ENCODE results near the gene TMEM134.

DNA sequence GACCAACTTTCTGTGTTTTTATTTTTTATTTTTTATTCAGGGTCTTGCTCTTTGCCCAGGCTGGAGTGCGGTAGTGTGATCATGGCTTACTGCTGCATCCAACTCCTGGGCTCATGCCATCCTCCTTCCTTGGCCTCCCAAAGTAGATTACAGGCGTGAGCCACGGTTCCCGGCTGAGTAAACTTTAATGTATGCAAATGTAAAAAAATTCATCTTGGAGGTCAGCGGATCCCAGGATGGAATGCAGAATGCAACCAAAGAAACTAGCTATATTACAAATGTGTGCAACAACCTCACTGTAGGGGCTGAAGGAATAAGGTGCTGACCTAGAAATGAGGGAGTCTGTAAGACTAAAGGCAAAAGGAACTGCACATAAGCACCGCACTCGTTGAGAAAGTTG, 45.1 kb upstream of the TMEM134 start:
- TF ChIP-seq CTCF (IDR thresholded peaks at IDR 0.05 in 4 of 5, conservative IDR thresholded peaks at IDR 0.05 in 1 of 5) (no peak), POLR2A (IDR thresholded peaks at IDR 0.05) (no peak)
